ENCODE data around the gene FAM120B.

FAM120B gene

GRCh38 chr6:170288091-170288631 lies 18.4 kb upstream of the FAM120B start:
- DNase-seq: no peak

GRCh38 chr6:170288852-170289179 lies 17.7 kb upstream of the FAM120B start:
- no peak for DNase-seq

GRCh38 chr6:170289180-170289931 lies 17.2 kb upstream of the FAM120B start:
- peak; percentile 41 for DNase-seq

GRCh38 chr6:170289951-170290295 lies 16.6 kb upstream of the FAM120B start:
- DNase-seq: no peak

- DNase-seq: peak; percentile 56
These were observed 16.0 kb upstream of the FAM120B start, which contains the start of gene DLL1 for GRCh38 chr6:170290296-170291128. Gene DLL1, minus strand, starts transcription at chr6:170291078. Its CDS starts 939 bp downstream, at chr6:170290139.

GRCh38 chr6:170291271-170292110 lies 15.1 kb upstream of the FAM120B start:
- peak; percentile 60 for DNase-seq

- no peak for DNase-seq
These were observed 14.5 kb upstream of the FAM120B start for GRCh38 chr6:170292111-170292406.

- no peak for DNase-seq
These were observed 14.0 kb upstream of the FAM120B start for GRCh38 chr6:170292407-170293158.

- no peak for DNase-seq
These were observed 13.0 kb upstream of the FAM120B start for GRCh38 chr6:170293341-170294231.

- DNase-seq: no peak
These were observed 12.2 kb upstream of the FAM120B start for GRCh38 chr6:170294298-170294730.

- no peak for DNase-seq
These were observed 11.6 kb upstream of the FAM120B start for GRCh38 chr6:170294813-170295509.

GRCh38 chr6:170295510-170296422 lies 10.8 kb upstream of the FAM120B start:
- peak; percentile 70 for DNase-seq

- DNase-seq: no peak
These were observed 10.2 kb upstream of the FAM120B start for GRCh38 chr6:170296423-170296745.

GRCh38 chr6:170296746-170297575 lies 9.6 kb upstream of the FAM120B start:
- DNase-seq: no peak

- DNase-seq: no peak
These were observed 8.8 kb upstream of the FAM120B start for GRCh38 chr6:170297576-170298330.

GRCh38 chr6:170298688-170299087 lies 7.9 kb upstream of the FAM120B start:
- no peak for DNase-seq

GRCh38 chr6:170301184-170301583 lies 5.4 kb upstream of the FAM120B start:
- DNase-seq: no peak

GRCh38 chr6:170305805-170306323 lies 694 bp upstream of the FAM120B start:
- no peak for DNase-seq

All from stimulated activated CD4-positive, alpha-beta T cell treated with anti-CD3 and anti-CD28 coated beads, Interleukin-15, amount 100 ng/mL, for 24 hours (primary cell).